ENCODE results near the gene TIGD2. TPM values are rescaled to one million over a fixed set of nuclear protein-coding genes. Genes with fewer than 3 reads are reported as not detected.
"Not testable (repeated sequence)": the region's sequence is repeated elsewhere in the genome, so short reads cannot be mapped to it uniquely, and the experiment has no call there.

TIGD2 gene
- total RNA-seq, 1 donor from 2014 or later: 4.8 TPM

DNA sequence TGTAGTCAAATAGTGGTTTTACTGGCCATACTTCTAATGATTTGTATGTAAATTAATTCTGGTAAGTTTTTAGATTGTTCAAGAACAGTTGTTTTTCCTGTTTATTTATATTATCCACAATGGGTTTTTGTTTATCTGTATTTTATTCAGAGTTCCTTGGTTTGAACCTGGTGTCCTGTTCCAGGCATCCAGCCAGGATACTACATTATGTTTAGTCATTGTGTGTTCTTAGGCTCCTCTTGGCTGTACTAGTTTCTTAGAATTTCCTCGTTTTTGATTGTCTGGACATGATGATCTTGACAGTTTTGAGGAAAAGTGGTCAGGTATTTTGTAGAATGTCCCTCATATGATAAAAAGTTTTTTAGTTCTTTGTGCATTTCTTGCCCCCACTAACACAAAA lies 7.8 kb downstream of the TIGD2 start:
- no peak for DNase-seq (ENCODE audit: low read depth in 2 of 2)

DNA sequence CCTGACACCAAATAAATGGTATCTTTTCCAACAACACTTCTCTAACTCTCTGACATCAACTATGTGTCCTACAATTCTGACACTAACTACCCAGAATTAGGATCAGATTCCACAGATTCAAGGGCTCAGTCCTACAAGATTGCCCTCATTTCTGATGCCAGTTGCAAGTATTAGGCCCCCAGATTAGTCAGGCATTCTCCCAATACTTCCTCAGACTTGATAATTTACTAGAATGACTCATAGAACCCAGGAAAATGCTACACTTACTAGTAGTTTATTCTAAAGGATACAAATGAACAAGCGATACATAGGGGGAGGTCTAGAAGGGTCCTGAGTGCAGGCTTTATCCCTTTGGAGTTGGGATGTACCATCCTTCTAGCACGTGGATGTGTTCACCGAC lies 8.5 kb downstream of the TIGD2 start:
- DNase-seq (ENCODE audit: low read depth in 2 of 2): no peak

DNA sequence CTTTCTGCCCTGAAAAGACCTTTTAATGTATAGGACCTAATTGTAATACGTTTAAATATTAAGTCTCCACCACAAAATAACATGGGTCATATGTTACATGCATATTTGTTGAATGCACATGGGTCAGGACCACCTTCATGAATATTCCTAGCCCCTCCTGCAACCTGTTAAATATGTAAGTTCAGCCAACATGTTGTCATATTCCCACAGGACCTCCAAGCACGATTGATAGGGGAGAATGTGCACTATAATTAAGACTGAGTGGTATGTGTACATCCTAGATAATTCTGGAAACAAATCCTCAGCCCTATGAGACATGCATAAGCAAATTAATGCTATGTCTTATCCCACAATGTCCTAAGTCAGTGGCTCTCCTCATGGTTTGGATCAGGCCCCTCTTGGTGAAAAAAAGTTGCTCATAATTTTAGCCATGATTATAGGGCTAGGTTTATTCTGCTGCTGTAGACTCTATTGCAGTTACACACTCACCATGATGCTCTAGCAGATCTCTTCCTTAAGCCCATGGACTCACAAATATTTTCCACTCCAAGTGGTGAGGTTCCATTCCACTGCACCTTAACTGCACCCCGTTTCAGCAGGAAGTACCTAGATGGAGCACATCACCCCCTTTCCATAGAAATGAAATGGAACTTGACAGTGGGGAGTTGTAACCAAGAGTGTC lies 10.2 kb downstream of the TIGD2 start:
- DNase-seq (ENCODE audit: low read depth in 2 of 2): no peak

- no peak for DNase-seq (ENCODE audit: low read depth in 2 of 2)
Measured at GRCh38 chr4:89123451-89123851, 12.1 kb downstream of the TIGD2 start.

GRCh38 chr4:89125901-89126782 lies 14.8 kb downstream of the TIGD2 start:
- no peak for DNase-seq (ENCODE audit: low read depth in 2 of 2)

DNA sequence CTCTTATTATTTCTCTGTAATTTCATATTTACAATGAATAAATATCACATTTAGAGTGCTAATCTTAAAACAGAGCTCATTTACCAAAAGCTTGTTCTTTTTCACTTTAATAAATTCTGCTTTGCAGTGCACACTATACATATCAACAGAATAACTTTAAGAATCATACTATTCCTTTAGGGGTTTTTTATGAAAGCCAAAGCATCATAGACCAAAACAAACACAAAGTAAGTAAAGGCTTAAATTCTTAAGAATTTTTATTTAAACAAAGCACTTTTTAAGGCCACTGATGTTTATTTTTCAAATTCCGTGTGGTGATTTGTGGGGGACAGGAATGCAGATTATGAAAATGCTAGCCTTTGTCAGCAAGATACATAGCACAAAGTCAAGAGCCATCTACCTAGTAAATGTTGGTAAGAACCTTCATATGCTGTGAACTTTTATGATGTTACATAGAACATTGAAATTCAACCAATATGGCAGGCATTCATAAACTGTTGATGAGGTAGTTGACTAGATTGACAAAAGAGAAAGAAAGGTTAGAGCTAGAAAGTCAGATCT lies 17.8 kb downstream of the TIGD2 start:
- DNase-seq (ENCODE audit: low read depth in 2 of 2): no peak

DNA sequence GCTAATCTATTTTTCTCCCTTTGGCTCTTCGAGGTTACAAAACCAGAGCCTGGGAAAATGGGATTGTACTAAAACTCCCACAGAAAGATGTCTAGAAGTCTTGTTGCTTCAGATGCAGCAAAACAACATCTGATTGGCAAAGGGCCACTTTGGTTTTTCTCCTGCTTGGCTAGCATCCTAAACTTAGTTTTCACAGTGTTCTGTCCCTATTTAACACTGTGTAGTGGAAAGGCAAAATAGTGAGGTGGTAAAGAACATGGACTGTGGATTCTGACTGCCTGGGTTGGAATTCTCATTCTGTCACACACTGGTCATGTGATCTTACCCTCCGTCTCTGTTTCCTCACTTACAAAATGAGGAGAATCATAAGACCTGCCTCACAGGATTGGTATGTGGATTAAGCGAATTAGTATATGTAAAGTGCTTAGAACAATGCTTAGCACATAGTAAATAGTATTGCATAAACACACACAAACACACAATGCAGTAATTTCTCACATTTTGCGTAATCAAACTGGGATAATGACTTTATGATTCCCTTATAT lies 23.5 kb downstream of the TIGD2 start:
- peak in 1 of 2 donors; percentile 78 for DNase-seq (ENCODE audit: low read depth in 2 of 2)

- DNase-seq (ENCODE audit: low read depth in 2 of 2): peak in 1 of 2 donors; percentile 77
Measured at GRCh38 chr4:89136525-89136924, 25.2 kb downstream of the TIGD2 start.

DNA sequence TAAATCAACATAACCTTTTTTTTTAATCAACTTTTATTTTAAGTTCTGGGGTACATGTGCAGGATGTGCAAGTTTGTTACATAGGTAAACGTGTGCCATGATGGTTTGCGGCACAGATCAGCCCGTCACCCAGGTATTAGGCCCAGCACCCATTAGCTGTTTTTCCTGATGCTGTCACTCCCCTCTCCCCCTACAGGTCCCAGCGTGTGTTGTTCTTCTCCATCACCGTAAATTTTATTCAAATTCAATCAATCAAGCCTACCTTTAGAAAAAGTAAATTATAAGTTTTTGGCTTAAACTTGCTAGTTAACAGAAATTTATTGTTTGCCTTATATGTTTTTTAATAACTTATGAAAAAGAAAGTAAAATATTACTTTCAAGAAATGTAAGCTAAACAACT lies 25.9 kb downstream of the TIGD2 start:
- no peak for DNase-seq (ENCODE audit: low read depth in 2 of 2)

- DNase-seq (ENCODE audit: low read depth in 2 of 2): no peak
Measured at GRCh38 chr4:89137695-89138094, 26.4 kb downstream of the TIGD2 start.

GRCh38 chr4:89140168-89140759 lies 28.9 kb downstream of the TIGD2 start:
- no peak for DNase-seq (ENCODE audit: low read depth in 2 of 2)

- DNase-seq (ENCODE audit: low read depth in 2 of 2): no peak
Measured at GRCh38 chr4:89142691-89143669, 31.6 kb downstream of the TIGD2 start.

GRCh38 chr4:89144652-89145051 lies 33.3 kb downstream of the TIGD2 start:
- DNase-seq (ENCODE audit: low read depth in 2 of 2): not testable (repeated sequence)

DNA sequence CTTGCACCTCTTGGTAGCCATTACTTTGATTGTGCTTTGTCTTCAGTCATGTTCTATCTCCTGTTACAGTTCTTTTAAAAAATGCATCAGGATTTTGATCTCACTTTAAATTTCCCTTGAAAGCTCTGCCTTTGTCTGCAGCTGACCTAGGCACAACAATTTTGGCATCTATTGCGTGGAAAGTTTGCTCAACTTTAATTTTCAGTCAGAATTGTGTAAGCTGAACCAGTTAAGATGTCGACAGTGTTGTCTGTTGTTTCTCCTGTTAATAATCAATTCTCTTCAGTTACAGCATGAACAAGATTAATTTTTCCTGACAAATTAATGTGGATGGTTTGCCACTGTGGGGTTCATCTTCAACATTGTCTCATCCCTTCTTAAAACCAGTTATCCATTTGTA lies 34.9 kb downstream of the TIGD2 start:
- no peak for DNase-seq (ENCODE audit: low read depth in 2 of 2)

GRCh38 chr4:89152972-89153371 lies 41.6 kb downstream of the TIGD2 start:
- no peak for DNase-seq (ENCODE audit: low read depth in 2 of 2)

DNA sequence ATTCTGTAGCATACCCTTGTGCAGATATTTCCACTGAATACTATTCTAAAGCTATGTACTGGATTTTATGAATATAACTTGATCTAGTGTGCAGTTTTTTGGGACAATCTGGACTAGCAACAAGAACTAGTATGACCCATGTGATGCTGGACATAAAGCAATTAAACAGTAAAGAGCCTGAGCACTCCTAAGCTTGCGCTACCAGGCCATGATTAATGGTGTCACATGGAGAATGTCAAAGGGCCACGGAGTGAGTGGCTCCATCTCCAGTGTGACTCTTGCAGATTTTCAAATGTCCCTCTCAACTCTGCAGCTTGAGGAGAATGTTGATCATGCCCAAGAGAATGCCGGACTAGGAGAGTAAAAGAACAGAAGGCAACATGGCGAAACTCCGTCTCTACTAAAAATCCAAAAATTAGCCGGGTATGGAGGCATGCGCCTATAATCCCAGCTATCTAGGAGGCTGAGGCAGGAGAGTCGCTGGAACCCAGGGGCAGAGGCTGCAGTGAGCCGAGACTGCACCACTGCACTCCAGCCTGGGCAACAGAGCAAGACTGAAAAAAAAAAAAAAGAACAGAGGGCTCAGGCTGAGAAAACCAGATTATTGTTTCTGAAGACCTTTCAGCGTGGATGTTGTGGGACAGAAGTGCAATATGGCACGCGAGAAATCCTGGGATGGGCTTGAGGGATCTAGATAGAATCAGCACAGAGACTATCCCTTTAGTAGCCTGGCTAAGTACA lies 45.0 kb downstream of the TIGD2 start:
- DNase-seq (ENCODE audit: low read depth in 2 of 2): no peak

GRCh38 chr4:89157488-89158024 lies 46.2 kb downstream of the TIGD2 start:
- DNase-seq (ENCODE audit: low read depth in 2 of 2): no peak

DNA sequence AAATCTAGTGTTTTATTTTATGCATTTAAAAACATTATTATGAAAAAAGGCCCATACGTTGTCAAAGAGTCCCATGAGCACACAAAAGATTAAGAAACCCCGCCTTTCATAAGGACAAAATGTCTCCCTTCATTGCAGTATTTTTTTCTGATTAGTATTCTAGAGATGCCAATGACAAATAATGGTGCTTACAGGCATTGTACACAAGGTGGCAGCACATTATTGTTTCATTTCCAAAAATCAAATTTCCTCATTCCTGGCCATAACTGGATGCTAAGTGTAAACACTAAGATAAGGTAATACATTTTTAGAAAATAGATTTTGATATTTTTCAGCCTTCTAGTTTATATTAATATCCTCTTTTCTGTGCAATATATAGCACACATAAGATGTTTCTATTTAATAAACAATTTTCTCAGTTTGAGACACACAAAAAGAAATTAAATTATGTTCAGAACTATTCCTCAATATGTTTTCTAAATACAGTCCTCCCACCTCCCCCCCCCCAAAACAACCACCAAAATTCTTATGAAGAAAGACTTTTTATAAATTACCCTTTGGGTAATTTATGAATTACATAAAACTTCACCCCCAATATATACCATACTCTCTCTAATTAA lies 47.7 kb downstream of the TIGD2 start:
- peak; percentile 46 to 61 for DNase-seq (ENCODE audit: low read depth in 2 of 2)

- peak; percentile 19 to 41 for DNase-seq (ENCODE audit: low read depth in 2 of 2)
Measured at GRCh38 chr4:89160806-89161205, 49.5 kb downstream of the TIGD2 start.

Data from lung microvascular endothelial cell (primary cell).